Naive thymus-derived CD8-positive, alpha-beta T cell (primary cell): Measurements from ENCODE around the gene POFUT1. TPM values are rescaled to one million over a fixed set of nuclear protein-coding genes. Genes with fewer than 3 reads are reported as not detected.
A peak's percentile ranks its signal among the peaks of the same experiment; 100 is the strongest.

Source experiments
- ATAC-seq, 2 donors: fragments of 150-1000 bp; cut with Tn5 transposase in 1 of 2; sonication (Bioruptor Pico), chemical (Tn5 transposase) in 1 of 2; 1 replicate in 1 of 2; 2 replicates in 1 of 2; pipeline ENCODE4 v1.10.0; 2021; ENCODE audit warnings: mild to moderate bottlenecking in 2 of 2, moderate library complexity in 2 of 2
- POLR2A ChIA-PET: fragments of 350-600 bp; sonication (Branson Sonifier 250); formaldehyde crosslinking; loops from one replicate; lab custom pipeline; 2021; ENCODE audit warnings: antibody characterized with exemption; lab: Charles Lee
- DNase-seq, 10 donors: peaks; one replicate each; pipeline versions ENCODE4 v3.0.0 to v3.0.0-alpha.2; 2020 to 2022
- H3K27ac Mint-ChIP-seq, 10 donors: one replicate each; pipeline ENCODE4 v1.8.0; 2020 to 2022; ENCODE audit warnings: mild to moderate bottlenecking in 10 of 10, mixed read lengths in 10 of 10, moderate library complexity in 4 of 10, inconsistent platforms in 1 of 10
- H3K27me3 Mint-ChIP-seq, 5 donors: one replicate each; pipeline ENCODE4 v1.8.0; 2021 to 2022; ENCODE audit warnings: mixed read lengths in 5 of 5
- H3K36me3 Mint-ChIP-seq, 3 donors: one replicate each; pipeline ENCODE4 v1.8.0; 2020 to 2022; ENCODE audit warnings: mixed read lengths in 3 of 3, mild to moderate bottlenecking in 2 of 3, inconsistent platforms in 1 of 3
- H3K4me1 Mint-ChIP-seq, 4 donors: one replicate each; pipeline ENCODE4 v1.8.0; 2021 to 2022; ENCODE audit warnings: mixed read lengths in 4 of 4
- H3K4me3 Mint-ChIP-seq, 10 donors: one replicate each; pipeline ENCODE4 v1.8.0; 2020 to 2022; ENCODE audit warnings: mild to moderate bottlenecking in 10 of 10, mixed read lengths in 10 of 10, moderate library complexity in 6 of 10, inconsistent platforms in 1 of 10
- H3K9me3 Mint-ChIP-seq, 9 donors: one replicate each; pipeline ENCODE4 v1.8.0; 2020 to 2022; ENCODE audit warnings: mixed read lengths in 9 of 9, mild to moderate bottlenecking in 3 of 9, inconsistent platforms in 1 of 9, moderate library complexity in 1 of 9
- polyA plus RNA-seq, 3 donors: library from polyadenylated mRNA; unstranded; fragments of 300-500 nt; fragmentation: Illumina TruSeq; gene quantifications; one replicate each; pipeline ENCODE4 v1.2.3, GENCODE V29; 2021
- total RNA-seq, 8 experiments: library from RNA in 2 of 8; stranded (reverse) in 2 of 8; gene quantifications; one replicate each; pipeline ENCODE4 v1.2.3 and lab custom pipeline; 2021 to 2026

Gene POFUT1
- total and polyA plus RNA-seq, 5 experiments from 2014 or later, result 10.7 to 21.8 (median 15.0) TPM

GRCh38 chr20:32204205-32205109 lies 3.2 kb upstream of the POFUT1 start:
- H3K27me3 Mint-ChIP-seq, result no peaks in the 10 kb centered on the region
- peak overlapping the region in 7 of 10 donors; percentile 1 to 97 (median 93) for H3K4me3 Mint-ChIP-seq
- no peaks in the 10 kb centered on the region for H3K9me3 Mint-ChIP-seq
- peaks cover 40 to 67% (median 66%) of the 10 kb centered on the region in 4 donors for H3K4me1 Mint-ChIP-seq
- DNase-seq, result no peak
- no peak for ATAC-seq
- POLR2A ChIA-PET, result interaction anchor here (0.8 to 2.2 kb wide), 2 partner anchors 15 to 153 kb away, joined by 4 to 6 read pairs; partner anchors contain the start of gene ASXL1
- H3K27ac Mint-ChIP-seq, result peak overlapping the region; percentile 3 to 93 (median 56)
- H3K36me3 Mint-ChIP-seq, result peaks cover 0 to 34% (median 0%) of the 10 kb centered on the region in 3 donors

- POLR2A ChIA-PET, result interaction anchor here (0.5 to 0.8 kb wide), 3 partner anchors 47 to 153 kb away, joined by 4 to 8 read pairs (median 6); partner anchors contain the start of gene ASXL1
Observed at GRCh38 chr20:32205110-32205842, 2.4 kb upstream of the POFUT1 start.

GRCh38 chr20:32205843-32206759 lies 1.6 kb upstream of the POFUT1 start:
- Mint-ChIP-seq H3K27me3 (no peaks in the 10 kb centered on the region), H3K36me3 (peaks cover 0 to 26% (median 6%) of the 10 kb centered on the region in 3 donors), H3K9me3 (no peaks in the 10 kb centered on the region), H3K4me3 (peak overlapping the region; percentile 90 to 97 (median 95)), H3K27ac (peak overlapping the region; percentile 90 to 99 (median 96)), H3K4me1 (peaks cover 45 to 82% (median 75%) of the 10 kb centered on the region in 4 donors)
- POLR2A ChIA-PET, result interaction anchor here (0.6 kb wide), 1 partner anchor 46 kb away, joined by 6 read pairs; no protein-coding TSS in a partner anchor
- DNase-seq (no peak), ATAC-seq (no peak)

More at GRCh38 chr20:32205110-32205842, 2.4 kb upstream of the POFUT1 start:
- H3K9me3 Mint-ChIP-seq, result no peaks in the 10 kb centered on the region
- H3K27me3 Mint-ChIP-seq, result no peaks in the 10 kb centered on the region
- H3K36me3 Mint-ChIP-seq, result peaks cover 0 to 27% (median 0%) of the 10 kb centered on the region in 3 donors
- ATAC-seq, result no peak
- no peak for DNase-seq
- H3K4me1 Mint-ChIP-seq, result peaks cover 42 to 73% (median 68%) of the 10 kb centered on the region in 4 donors
- peak overlapping the region; percentile 7 to 95 (median 71) for H3K27ac Mint-ChIP-seq
- H3K4me3 Mint-ChIP-seq, result peak overlapping the region; percentile 90 to 97 (median 95)

DNA sequence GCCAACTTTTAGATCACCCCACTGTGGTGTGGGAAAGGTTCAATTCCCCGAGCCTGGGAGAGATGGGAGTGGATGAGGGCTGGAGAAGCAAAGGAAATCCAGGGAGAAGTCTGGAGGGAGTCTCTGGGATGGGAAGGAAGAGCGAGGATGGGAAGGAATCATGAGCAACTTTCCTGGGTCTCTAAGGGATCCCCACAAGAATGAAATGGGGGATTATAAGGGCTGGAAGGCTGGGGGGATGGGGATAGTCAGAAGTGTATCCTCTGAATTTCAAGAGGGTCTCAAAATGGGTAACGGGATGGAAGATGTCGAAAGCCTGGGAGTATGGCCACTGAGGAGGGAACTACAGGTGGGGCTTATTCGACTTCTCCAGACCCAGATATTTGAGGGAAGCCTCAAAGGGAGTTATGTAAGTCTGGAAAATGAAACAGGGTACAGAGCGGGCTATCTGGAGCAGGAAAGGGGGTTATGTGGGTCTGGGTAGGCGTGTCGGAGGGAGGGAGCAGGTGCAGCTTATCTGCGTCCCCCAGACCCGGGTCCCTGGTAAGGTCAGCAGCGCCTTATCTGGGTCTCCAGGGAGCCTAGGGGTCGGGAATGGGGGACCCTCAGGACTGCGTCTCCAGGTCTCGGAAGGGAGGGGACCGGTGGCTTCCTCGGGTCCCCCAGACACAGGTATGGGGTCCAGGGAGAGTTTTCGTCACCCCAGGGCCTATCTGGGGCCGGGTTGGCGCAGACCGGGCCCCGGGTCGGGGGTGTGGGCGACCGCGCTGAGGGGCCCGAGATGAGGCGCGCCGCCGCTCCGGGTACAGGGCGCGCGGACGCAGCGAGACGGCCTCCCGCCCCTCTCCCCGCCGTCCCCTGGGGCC lies 687 bp upstream of the POFUT1 start:
- Mint-ChIP-seq H3K4me3 (peak overlapping the region; percentile 90 to 97 (median 95)), H3K36me3 (peaks cover 6 to 28% (median 11%) of the 10 kb centered on the region in 3 donors), H3K27ac (peak overlapping the region; percentile 90 to 99 (median 96)), H3K9me3 (no peaks in the 10 kb centered on the region), H3K4me1 (peaks cover 49 to 90% (median 80%) of the 10 kb centered on the region in 4 donors), H3K27me3 (no peaks in the 10 kb centered on the region)
- POLR2A ChIA-PET, result interaction anchor here (0.6 kb wide), 1 partner anchor 99 kb away, joined by 4 read pairs; no protein-coding TSS in a partner anchor
- DNase-seq, result peak in 2 of 10 donors; percentile 3 to 22
- ATAC-seq, result peak in 1 of 2 donors; percentile 10

DNA sequence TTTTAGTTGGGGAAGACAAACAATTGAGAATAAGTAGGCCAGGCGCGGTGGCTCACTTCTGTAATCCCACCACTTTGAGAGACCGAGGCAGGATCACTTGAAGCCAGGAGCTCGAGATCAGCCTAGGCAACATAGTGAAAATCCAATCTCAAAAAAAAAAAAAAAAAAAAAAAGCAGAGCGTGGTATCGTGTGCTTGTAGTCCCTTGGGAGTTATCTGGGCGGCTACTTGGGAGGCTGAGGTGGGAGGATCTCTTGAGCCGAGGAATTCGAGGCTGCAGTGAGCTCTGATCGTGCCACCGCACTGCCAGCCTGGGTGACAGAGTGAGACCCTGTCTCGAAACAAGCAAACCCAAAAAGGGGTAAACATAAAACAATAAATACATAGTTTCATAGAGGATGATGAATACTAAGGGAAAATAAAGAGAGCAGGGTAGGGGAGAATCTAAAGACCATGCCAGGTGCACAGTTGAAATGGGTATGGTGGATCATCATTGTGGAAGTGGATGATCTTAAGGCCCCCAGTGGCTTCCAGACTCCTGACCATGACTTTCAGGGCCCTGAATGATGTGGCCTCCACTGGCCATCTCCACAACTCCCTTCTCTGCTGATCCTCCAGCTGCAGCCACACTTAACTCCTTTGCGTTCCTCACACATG lies 947 bp downstream of the POFUT1 start:
- peaks cover 44 to 82% (median 70%) of the 10 kb centered on the region in 4 donors for H3K4me1 Mint-ChIP-seq
- peaks cover 6 to 37% (median 14%) of the 10 kb centered on the region in 3 donors for H3K36me3 Mint-ChIP-seq
- H3K9me3 Mint-ChIP-seq, result no peaks in the 10 kb centered on the region
- H3K27me3 Mint-ChIP-seq, result no peaks in the 10 kb centered on the region
- ATAC-seq (no peak), DNase-seq (no peak)
- H3K4me3 Mint-ChIP-seq, result peak overlapping the region; percentile 84 to 97 (median 87)
- H3K27ac Mint-ChIP-seq, result peak overlapping the region; percentile 53 to 93 (median 91)
- POLR2A ChIA-PET, result interaction anchor here (0.6 kb wide), 1 partner anchor 95 kb away, joined by 3 read pairs; no protein-coding TSS in a partner anchor

DNA sequence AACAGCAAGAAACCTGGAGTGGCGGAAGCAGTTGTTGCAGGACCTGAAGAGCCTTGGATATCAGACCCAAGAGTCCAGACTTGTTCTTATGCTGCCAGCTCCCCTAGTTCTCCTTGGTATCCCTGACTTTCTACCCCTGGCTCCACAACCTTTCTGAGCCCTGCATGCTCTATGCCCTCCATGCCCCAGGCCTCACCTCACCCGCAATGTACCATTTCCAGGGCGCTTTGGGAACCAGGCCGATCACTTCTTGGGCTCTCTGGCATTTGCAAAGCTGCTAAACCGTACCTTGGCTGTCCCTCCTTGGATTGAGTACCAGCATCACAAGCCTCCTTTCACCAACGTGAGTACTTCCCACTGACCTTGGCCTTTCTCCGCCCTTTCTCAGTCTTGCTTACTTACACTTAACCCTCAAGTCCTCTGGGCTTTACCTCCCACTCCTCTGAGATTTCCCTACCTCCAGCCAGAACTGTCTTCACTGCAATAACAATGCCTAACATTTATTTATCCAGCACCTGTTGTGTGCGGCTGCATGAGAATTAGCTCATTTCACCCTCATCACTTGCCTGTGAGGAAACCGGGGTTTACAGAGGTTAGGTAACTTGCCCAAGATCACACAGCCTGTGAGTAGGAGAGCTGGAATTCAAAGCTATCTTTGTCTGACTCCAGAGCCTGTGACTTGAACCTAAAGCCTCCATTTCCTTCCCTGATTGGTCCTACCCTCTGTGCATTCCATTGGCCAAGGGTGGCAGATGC lies 2.3 kb downstream of the POFUT1 start:
- ATAC-seq (no peak), DNase-seq (no peak)
- Mint-ChIP-seq H3K36me3 (peaks cover 6 to 48% (median 14%) of the 10 kb centered on the region in 3 donors), H3K4me1 (peaks cover 39 to 68% (median 58%) of the 10 kb centered on the region in 4 donors), H3K27ac (peak overlapping the region in 9 of 10 donors; percentile 5 to 82 (median 31)), H3K4me3 (peak overlapping the region in 7 of 10 donors; percentile 25 to 92 (median 84)), H3K9me3 (no peaks in the 10 kb centered on the region), H3K27me3 (no peaks in the 10 kb centered on the region)
- POLR2A ChIA-PET, result no interaction called here

DNA sequence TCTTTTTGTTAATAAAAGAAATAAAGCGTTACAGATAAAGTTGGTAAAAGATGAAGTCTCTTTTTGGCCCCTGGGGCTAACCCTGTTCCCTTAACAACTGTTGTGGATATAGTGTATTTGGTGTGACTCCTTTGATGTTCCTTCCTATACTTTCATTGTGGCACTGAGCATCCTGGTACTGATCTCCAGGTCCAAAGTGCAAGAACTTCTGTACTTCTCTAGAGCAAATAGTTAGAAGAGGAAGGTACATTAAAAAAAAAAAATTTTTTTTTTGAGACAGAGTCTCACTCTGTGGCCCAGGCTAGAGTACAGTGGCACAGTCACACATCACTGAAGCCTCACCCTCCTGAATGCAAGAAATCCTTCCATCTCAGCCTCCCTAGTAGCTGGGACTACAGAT lies 6.2 kb downstream of the POFUT1 start:
- DNase-seq (no peak), ATAC-seq (no peak)
- Mint-ChIP-seq H3K36me3 (peaks cover 6 to 79% (median 26%) of the 10 kb centered on the region in 3 donors), H3K27ac (no peak overlapping the region), H3K4me1 (peaks cover 22 to 42% (median 29%) of the 10 kb centered on the region in 4 donors), H3K27me3 (no peaks in the 10 kb centered on the region), H3K9me3 (no peaks in the 10 kb centered on the region), H3K4me3 (no peak overlapping the region)
- POLR2A ChIA-PET, result no interaction called here

GRCh38 chr20:32215147-32215546 lies 7.5 kb downstream of the POFUT1 start:
- POLR2A ChIA-PET, result no interaction called here
- DNase-seq (no peak), ATAC-seq (no peak)
- Mint-ChIP-seq H3K27ac (no peak overlapping the region), H3K4me3 (no peak overlapping the region), H3K4me1 (peaks cover 13 to 29% (median 21%) of the 10 kb centered on the region in 4 donors), H3K27me3 (no peaks in the 10 kb centered on the region), H3K36me3 (peaks cover 6 to 90% (median 26%) of the 10 kb centered on the region in 3 donors), H3K9me3 (no peaks in the 10 kb centered on the region)

GRCh38 chr20:32215729-32216128 lies 8.0 kb downstream of the POFUT1 start:
- POLR2A ChIA-PET, result no interaction called here
- no peak for DNase-seq
- Mint-ChIP-seq H3K27me3 (no peaks in the 10 kb centered on the region), H3K4me1 (peaks cover 11 to 24% (median 16%) of the 10 kb centered on the region in 4 donors), H3K4me3 (no peak overlapping the region), H3K36me3 (peaks cover 6 to 90% (median 23%) of the 10 kb centered on the region in 3 donors), H3K9me3 (no peaks in the 10 kb centered on the region), H3K27ac (no peak overlapping the region)
- no peak for ATAC-seq
